ENCODE results near the gene ADGRL1. TPM values are rescaled to one million over a fixed set of nuclear protein-coding genes. Genes with fewer than 3 reads are reported as not detected.
A peak's percentile ranks its signal among the peaks of the same experiment; 100 is the strongest.

ADGRL1 gene
- total RNA-seq, 4 donors from 2014 or later, result 22.3 to 36.4 (median 27.3) TPM

GRCh38 chr19:14119644-14120496, 86.1 kb downstream of the ADGRL1 start:
- H3K4me3 ChIP-seq, result no peak overlapping the region
- peaks cover 40% of the 10 kb centered on the region for H3K4me1 ChIP-seq
- no peak for TF ChIP-seq CTCF (IDR thresholded peaks at IDR 0.05)
- no peak for TF ChIP-seq EP300 (IDR thresholded peaks at IDR 0.05)
- TF ChIP-seq POLR2AphosphoS5 (IDR thresholded peaks at IDR 0.05), result no peak
- TF ChIP-seq POLR2A (IDR thresholded peaks at IDR 0.05), result no peak
- no peaks in the 10 kb centered on the region for H3K36me3 ChIP-seq
- WGBS, result 93% methylated on average over 7 of the region's 7 CpGs
- no peaks in the 10 kb centered on the region for H3K27me3 ChIP-seq
- peak overlapping the region; percentile 98 for H3K27ac ChIP-seq
- DNase-seq (ENCODE audit: low spot score in 2 of 2), result no peak
- no peaks in the 10 kb centered on the region for H3K9me3 ChIP-seq

- Histone ChIP-seq H3K36me3 (no peaks in the 10 kb centered on the region), H3K4me3 (peak overlapping the region; percentile 89), H3K27ac (peak overlapping the region; percentile 98), H3K9me3 (no peaks in the 10 kb centered on the region), H3K4me1 (peaks cover 47% of the 10 kb centered on the region), H3K27me3 (no peaks in the 10 kb centered on the region)
- WGBS, result 67% methylated on average over 3 of the region's 3 CpGs
- TF ChIP-seq POLR2A (IDR thresholded peaks at IDR 0.05) (no peak), EP300 (IDR thresholded peaks at IDR 0.05) (no peak), CTCF (IDR thresholded peaks at IDR 0.05) (no peak), POLR2AphosphoS5 (IDR thresholded peaks at IDR 0.05) (no peak)
- no peak for DNase-seq (ENCODE audit: low spot score in 2 of 2)
Observed at GRCh38 chr19:14119146-14119545, 86.8 kb downstream of the ADGRL1 start.

GRCh38 chr19:14118165-14119051, 87.6 kb downstream of the ADGRL1 start:
- H3K36me3 ChIP-seq, result no peaks in the 10 kb centered on the region
- DNase-seq (ENCODE audit: low spot score in 2 of 2), result peak; percentile 93 to 95
- WGBS, result 4% methylated on average over 13 of the region's 61 CpGs
- peaks cover 54% of the 10 kb centered on the region for H3K4me1 ChIP-seq
- TF ChIP-seq POLR2A (IDR thresholded peaks at IDR 0.05) (peak in 1 of 2 donors; percentile 51), POLR2AphosphoS5 (IDR thresholded peaks at IDR 0.05) (peak in 2 of 3 donors; percentile 73 to 79), CTCF (IDR thresholded peaks at IDR 0.05) (no peak)
- H3K9me3 ChIP-seq, result no peaks in the 10 kb centered on the region
- no peaks in the 10 kb centered on the region for H3K27me3 ChIP-seq
- peak overlapping the region; percentile 89 for H3K4me3 ChIP-seq
- H3K27ac ChIP-seq, result peak overlapping the region; percentile 98

- H3K4me3 ChIP-seq, result peak within 1 kb of the TSS; percentile 89
- no peaks in the 10 kb centered on the region for H3K27me3 ChIP-seq
- TF ChIP-seq POLR2AphosphoS5 (IDR thresholded peaks at IDR 0.05) (peak; percentile 33 to 83 (median 41)), CTCF (IDR thresholded peaks at IDR 0.05) (no peak)
- H3K27ac ChIP-seq, result peak within 1 kb of the TSS; percentile 98
- no peaks in the 10 kb centered on the region for H3K9me3 ChIP-seq
- H3K36me3 ChIP-seq, result no peaks in the 10 kb centered on the region
- DNase-seq (ENCODE audit: low spot score in 2 of 2), result peak; percentile 98 to 99
- peaks cover 61% of the 10 kb centered on the region for H3K4me1 ChIP-seq
- WGBS, result no CpG with 5 or more reads among the region's 67 CpGs
Observed at GRCh38 chr19:14117668-14118164, 88.3 kb downstream of the ADGRL1 start, which contains the start of gene PRKACA. TSS of gene PRKACA (minus strand) at chr19:14117762. CDS start at chr19:14117547, 215 bp downstream.

Measured in suprapubic skin (tissue), 4 donors.